Neural cell (in vitro differentiated cells): ENCODE results near the gene MACC1. TPM values are rescaled to one million over a fixed set of nuclear protein-coding genes. Genes with fewer than 3 reads are reported as not detected.

Source experiments
- H2AFZ ChIP-seq: fragments of 200-600, 300-800 bp; sonication (generic), shearing (Covaris generic); 2 replicates; pipeline ENCODE4 v1.6.0; 2014; ENCODE audit warnings: low read depth, mild to moderate bottlenecking, antibody characterized with exemption, low read length, moderate library complexity
- H3F3A ChIP-seq: fragments of 200-600 bp; shearing (Covaris generic); 2 replicates; pipeline ENCODE4 v1.6.1; 2016; ENCODE audit warnings: mild to moderate bottlenecking, moderate library complexity, mixed read lengths, antibody characterized with exemption, low read length; ENCODE audit not compliant: insufficient read depth, poor library complexity, severe bottlenecking
- H3K27ac ChIP-seq: fragments of 200-600, 300-800 bp; sonication (generic), shearing (Covaris generic); 2 replicates; pipeline ENCODE4 v1.5.1; 2014; ENCODE audit warnings: mild to moderate bottlenecking, low read length, moderate library complexity
- H3K27me3 ChIP-seq: fragments of 300-800, 200-600 bp; sonication (generic), shearing (Covaris generic); 2 replicates; pipeline ENCODE4 v1.6.0; 2014; ENCODE audit warnings: mild to moderate bottlenecking, low read depth, low read length, moderate library complexity; ENCODE audit not compliant: insufficient read depth
- H3K36me3 ChIP-seq: fragments of 300-800, 200-600 bp; sonication (generic), shearing (Covaris generic); 2 replicates; pipeline ENCODE4 v1.5.1; 2014; ENCODE audit warnings: mild to moderate bottlenecking, antibody characterized with exemption, low read length, moderate library complexity; ENCODE audit not compliant: insufficient read depth
- H3K4me2 ChIP-seq: fragments of 300-800, 200-600 bp; sonication (generic), shearing (Covaris generic); 2 replicates; pipeline ENCODE4 v1.6.0; 2014; ENCODE audit warnings: mild to moderate bottlenecking, low read length
- H3K4me3 ChIP-seq: fragments of 300-800, 200-600 bp; sonication (generic), shearing (Covaris generic); 2 replicates; pipeline ENCODE4 v1.5.1; 2014; ENCODE audit warnings: mild to moderate bottlenecking, low read length, moderate library complexity
- H3K79me2 ChIP-seq: fragments of 200-600 bp; shearing (Covaris generic); replicated peaks from 2 replicates; pipeline ENCODE4 v1.6.0; 2014; ENCODE audit warnings: mild to moderate bottlenecking, low read length, moderate library complexity; ENCODE audit not compliant: insufficient read depth
- H3K9ac ChIP-seq: fragments of 300-800, 200-600 bp; sonication (generic), shearing (Covaris generic); 2 replicates; pipeline ENCODE4 v1.6.1; 2016; ENCODE audit warnings: mild to moderate bottlenecking, low read length, mixed read lengths
- H3K9me2 ChIP-seq: fragments of 200-600 bp; shearing (Covaris generic); 2 replicates; pipeline ENCODE4 v1.6.1; 2016; ENCODE audit warnings: mild to moderate bottlenecking, low read length, mixed read lengths; ENCODE audit not compliant: insufficient read depth
- H3K9me3 ChIP-seq: fragments of 200-600, 300-800 bp; sonication (generic), shearing (Covaris generic); 2 replicates; pipeline ENCODE4 v1.6.1; 2016; ENCODE audit warnings: mild to moderate bottlenecking, mixed run types, low read length, moderate library complexity, mixed read lengths
- H4K20me1 ChIP-seq: fragments of 200-600 bp; shearing (Covaris generic); 2 replicates; pipeline ENCODE4 v1.6.1; 2016; ENCODE audit warnings: mild to moderate bottlenecking, mixed run types; ENCODE audit not compliant: insufficient read depth
- EP300 ChIP-seq: fragments of 450-650 bp; conservative IDR thresholded peaks from 2 replicates; pipeline ENCODE4 v1.6.1; 2014; ENCODE audit warnings: antibody characterized with exemption, mild to moderate bottlenecking, moderate library complexity; ENCODE audit not compliant: poor library complexity, severe bottlenecking
- EZH2 ChIP-seq: fragments of 200-600, 300-800 bp; shearing (Covaris generic), sonication (generic); IDR thresholded peaks from 2 replicates; pipeline ENCODE4 v1.6.1; 2014; ENCODE audit warnings: antibody characterized with exemption, low read length, borderline replicate concordance, mild to moderate bottlenecking; ENCODE audit not compliant: insufficient read depth, poor library complexity, severe bottlenecking
- MXI1 ChIP-seq: fragments of 450-650 bp; conservative IDR thresholded peaks from 2 replicates; pipeline ENCODE4 v1.6.1; 2014; ENCODE audit warnings: antibody characterized with exemption, mild to moderate bottlenecking; ENCODE audit not compliant: poor library complexity, severe bottlenecking
- POLR2AphosphoS5 ChIP-seq: IDR thresholded peaks from 2 replicates; pipeline ENCODE4 v1.6.1; 2012
- RAD21 ChIP-seq: fragments of 450-650 bp; conservative IDR thresholded peaks from 2 replicates; pipeline ENCODE4 v1.6.1; 2014; ENCODE audit warnings: antibody characterized with exemption, mild to moderate bottlenecking, moderate library complexity
- SMC3 ChIP-seq: fragments of 450-650 bp; conservative IDR thresholded peaks from 2 replicates; pipeline ENCODE4 v1.6.1; 2014; ENCODE audit warnings: antibody characterized with exemption, mild to moderate bottlenecking, moderate library complexity; ENCODE audit not compliant: poor library complexity
- TAF1 ChIP-seq: IDR thresholded peaks from 2 replicates; pipeline ENCODE4 v1.6.1; 2012; ENCODE audit warnings: low read depth
- polyA plus RNA-seq: library from polyadenylated mRNA; depleted of rRNA; stranded (reverse); fragments of >200 nt; gene quantifications from 2 replicates; pipeline ENCODE4 v1.2.3, GENCODE V29; 2014
- TF ChIP-seq, protein P1 (sequence below): fragments of 450-650 bp; IDR thresholded peaks from 2 replicates; pipeline ENCODE4 v1.5.1; 2014; ENCODE audit warnings: antibody characterized with exemption, mild to moderate bottlenecking, moderate library complexity; ENCODE audit not compliant: poor library complexity, severe bottlenecking
- TF ChIP-seq, protein P2 (sequence below): IDR thresholded peaks from 2 replicates; pipeline ENCODE4 v1.6.1; 2012; ENCODE audit warnings: borderline replicate concordance

MACC1 gene
- polyA plus RNA-seq, 1 donor from 2014 or later, result 0.20 TPM

DNA sequence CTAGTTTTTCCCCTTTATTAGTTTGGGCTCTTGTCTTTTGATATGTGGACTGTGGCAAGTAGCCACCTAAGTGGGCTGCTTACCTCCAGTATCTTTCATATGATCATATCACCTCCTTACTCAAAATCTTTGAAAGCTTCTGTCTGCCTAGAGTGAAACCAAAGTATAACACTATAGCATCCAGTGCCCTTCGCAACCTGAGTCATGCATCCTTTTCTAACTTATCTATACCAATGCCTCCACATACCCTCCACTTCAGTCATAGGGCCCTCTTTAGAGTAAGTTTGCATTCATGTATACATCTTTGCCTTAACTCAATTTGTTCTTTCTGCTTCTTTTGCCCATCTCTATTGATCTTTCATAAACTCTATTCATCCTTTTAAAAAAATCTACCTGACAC is 15.7 kb upstream of the MACC1 start:
- Histone ChIP-seq H3K27me3 (peaks cover 7% of the 10 kb centered on the region), H3K4me2 (no peak overlapping the region), H3K36me3 (no peaks in the 10 kb centered on the region), H3K9me3 (no peaks in the 10 kb centered on the region), H3K9ac (no peak overlapping the region), H2AFZ (no peak overlapping the region), H3K27ac (no peak overlapping the region), H3F3A (peaks cover 13% of the 10 kb centered on the region), H4K20me1 (no peaks in the 10 kb centered on the region), H3K4me3 (no peak overlapping the region), H3K79me2 (no peaks in the 10 kb centered on the region), H3K9me2 (no peaks in the 10 kb centered on the region)
- TF ChIP-seq POLR2AphosphoS5 (no peak), TAF1 (no peak), SMC3 (no peak), EP300 (no peak), EZH2 (no peak), RAD21 (no peak), MXI1 (no peak)
- TF ChIP-seq, protein P1, sequence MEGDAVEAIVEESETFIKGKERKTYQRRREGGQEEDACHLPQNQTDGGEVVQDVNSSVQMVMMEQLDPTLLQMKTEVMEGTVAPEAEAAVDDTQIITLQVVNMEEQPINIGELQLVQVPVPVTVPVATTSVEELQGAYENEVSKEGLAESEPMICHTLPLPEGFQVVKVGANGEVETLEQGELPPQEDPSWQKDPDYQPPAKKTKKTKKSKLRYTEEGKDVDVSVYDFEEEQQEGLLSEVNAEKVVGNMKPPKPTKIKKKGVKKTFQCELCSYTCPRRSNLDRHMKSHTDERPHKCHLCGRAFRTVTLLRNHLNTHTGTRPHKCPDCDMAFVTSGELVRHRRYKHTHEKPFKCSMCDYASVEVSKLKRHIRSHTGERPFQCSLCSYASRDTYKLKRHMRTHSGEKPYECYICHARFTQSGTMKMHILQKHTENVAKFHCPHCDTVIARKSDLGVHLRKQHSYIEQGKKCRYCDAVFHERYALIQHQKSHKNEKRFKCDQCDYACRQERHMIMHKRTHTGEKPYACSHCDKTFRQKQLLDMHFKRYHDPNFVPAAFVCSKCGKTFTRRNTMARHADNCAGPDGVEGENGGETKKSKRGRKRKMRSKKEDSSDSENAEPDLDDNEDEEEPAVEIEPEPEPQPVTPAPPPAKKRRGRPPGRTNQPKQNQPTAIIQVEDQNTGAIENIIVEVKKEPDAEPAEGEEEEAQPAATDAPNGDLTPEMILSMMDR, result no peak
- TF ChIP-seq, protein P2, sequence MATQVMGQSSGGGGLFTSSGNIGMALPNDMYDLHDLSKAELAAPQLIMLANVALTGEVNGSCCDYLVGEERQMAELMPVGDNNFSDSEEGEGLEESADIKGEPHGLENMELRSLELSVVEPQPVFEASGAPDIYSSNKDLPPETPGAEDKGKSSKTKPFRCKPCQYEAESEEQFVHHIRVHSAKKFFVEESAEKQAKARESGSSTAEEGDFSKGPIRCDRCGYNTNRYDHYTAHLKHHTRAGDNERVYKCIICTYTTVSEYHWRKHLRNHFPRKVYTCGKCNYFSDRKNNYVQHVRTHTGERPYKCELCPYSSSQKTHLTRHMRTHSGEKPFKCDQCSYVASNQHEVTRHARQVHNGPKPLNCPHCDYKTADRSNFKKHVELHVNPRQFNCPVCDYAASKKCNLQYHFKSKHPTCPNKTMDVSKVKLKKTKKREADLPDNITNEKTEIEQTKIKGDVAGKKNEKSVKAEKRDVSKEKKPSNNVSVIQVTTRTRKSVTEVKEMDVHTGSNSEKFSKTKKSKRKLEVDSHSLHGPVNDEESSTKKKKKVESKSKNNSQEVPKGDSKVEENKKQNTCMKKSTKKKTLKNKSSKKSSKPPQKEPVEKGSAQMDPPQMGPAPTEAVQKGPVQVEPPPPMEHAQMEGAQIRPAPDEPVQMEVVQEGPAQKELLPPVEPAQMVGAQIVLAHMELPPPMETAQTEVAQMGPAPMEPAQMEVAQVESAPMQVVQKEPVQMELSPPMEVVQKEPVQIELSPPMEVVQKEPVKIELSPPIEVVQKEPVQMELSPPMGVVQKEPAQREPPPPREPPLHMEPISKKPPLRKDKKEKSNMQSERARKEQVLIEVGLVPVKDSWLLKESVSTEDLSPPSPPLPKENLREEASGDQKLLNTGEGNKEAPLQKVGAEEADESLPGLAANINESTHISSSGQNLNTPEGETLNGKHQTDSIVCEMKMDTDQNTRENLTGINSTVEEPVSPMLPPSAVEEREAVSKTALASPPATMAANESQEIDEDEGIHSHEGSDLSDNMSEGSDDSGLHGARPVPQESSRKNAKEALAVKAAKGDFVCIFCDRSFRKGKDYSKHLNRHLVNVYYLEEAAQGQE, result no peak

DNA sequence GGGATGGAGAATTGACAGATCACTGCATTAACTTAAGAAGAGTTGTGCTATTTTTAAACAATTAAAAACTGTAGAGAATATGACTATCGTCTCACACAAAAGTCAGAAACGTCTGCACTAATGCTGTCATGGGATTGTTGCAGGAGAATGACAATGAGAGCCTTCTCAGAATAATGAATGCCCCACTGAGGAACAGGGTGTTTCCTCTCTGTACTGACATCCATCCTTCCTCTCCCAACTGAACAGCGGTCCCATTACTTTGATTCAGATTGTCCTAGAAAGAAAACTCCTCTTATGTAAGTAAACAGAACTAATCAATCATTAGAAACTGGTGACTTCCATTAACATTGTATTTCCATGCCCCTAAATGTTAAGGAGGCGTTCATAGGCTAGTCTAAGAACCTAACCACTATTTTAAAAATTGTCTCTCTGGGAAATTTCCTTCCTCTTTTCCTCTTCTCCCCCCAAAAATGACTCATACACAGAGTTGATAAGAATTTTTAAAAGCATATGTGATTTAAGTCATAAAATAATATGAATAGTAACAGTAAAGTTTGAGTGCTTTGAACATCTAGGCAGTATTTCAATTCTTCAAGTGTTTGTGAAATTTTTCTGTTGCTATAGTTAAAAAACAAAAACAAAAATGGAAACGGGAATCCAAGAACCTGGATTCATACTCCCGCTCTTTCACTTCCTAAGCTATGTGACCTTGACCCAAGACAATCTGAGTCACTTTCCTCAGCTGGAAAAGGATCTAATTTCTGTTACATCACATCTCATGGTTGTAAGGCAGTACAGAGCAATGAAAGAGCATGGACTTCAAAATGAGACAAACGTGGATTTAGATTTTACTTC is 12.7 kb upstream of the MACC1 start:
- Histone ChIP-seq H4K20me1 (no peaks in the 10 kb centered on the region), H3F3A (peaks cover 5% of the 10 kb centered on the region), H3K9me2 (no peaks in the 10 kb centered on the region), H3K79me2 (no peaks in the 10 kb centered on the region), H3K27ac (no peak overlapping the region), H3K9me3 (no peaks in the 10 kb centered on the region), H3K4me2 (no peak overlapping the region), H2AFZ (no peak overlapping the region), H3K9ac (no peak overlapping the region), H3K27me3 (peaks cover 7% of the 10 kb centered on the region), H3K36me3 (no peaks in the 10 kb centered on the region), H3K4me3 (no peak overlapping the region)
- TF ChIP-seq, protein P1, result no peak
- TF ChIP-seq, protein P2, result no peak
- TF ChIP-seq EZH2 (no peak), EP300 (no peak), TAF1 (no peak), MXI1 (no peak), POLR2AphosphoS5 (no peak), RAD21 (no peak), SMC3 (no peak)
